HG02938 (cell line): ENCODE results near the gene MIEF1.
"Not testable (repeated sequence)": the region's sequence is repeated elsewhere in the genome, so short reads cannot be mapped to it uniquely, and the experiment has no call there.

ENCODE experiments used
- ATAC-seq: cut with Tn5 transposase; IDR thresholded peaks from one replicate; pipeline ENCODE4 v1.9.1; 2021; ENCODE audit warnings: mild to moderate bottlenecking, moderate library complexity; ENCODE audit not compliant: unreplicated experiment

Gene MIEF1

GRCh38 chr22:39489094-39490068 lies 12.7 kb upstream of the MIEF1 start:
- no peak for ATAC-seq

GRCh38 chr22:39490135-39490798 lies 11.8 kb upstream of the MIEF1 start:
- ATAC-seq: peak; percentile 74

- ATAC-seq: no peak
Observed at GRCh38 chr22:39490966-39491680, 11.0 kb upstream of the MIEF1 start.

- ATAC-seq: no peak
Observed at GRCh38 chr22:39491696-39492095, 10.4 kb upstream of the MIEF1 start.

- ATAC-seq: no peak
Observed at GRCh38 chr22:39492186-39492585, 9.9 kb upstream of the MIEF1 start.

GRCh38 chr22:39493759-39494158 lies 8.3 kb upstream of the MIEF1 start:
- no peak for ATAC-seq

- ATAC-seq: no peak
Observed at GRCh38 chr22:39494471-39495120, 7.5 kb upstream of the MIEF1 start.

GRCh38 chr22:39496131-39496838 lies 5.8 kb upstream of the MIEF1 start:
- no peak for ATAC-seq

GRCh38 chr22:39497429-39497828 lies 4.7 kb upstream of the MIEF1 start:
- no peak for ATAC-seq

- ATAC-seq: no peak
Observed at GRCh38 chr22:39498368-39498767, 3.7 kb upstream of the MIEF1 start.

GRCh38 chr22:39498802-39499201 lies 3.3 kb upstream of the MIEF1 start:
- ATAC-seq: no peak

GRCh38 chr22:39500101-39500500 lies 2.0 kb upstream of the MIEF1 start:
- ATAC-seq: no peak

- ATAC-seq: no peak
Observed at GRCh38 chr22:39501644-39502108, 414 bp upstream of the MIEF1 start.

GRCh38 chr22:39502789-39503409 lies 809 bp downstream of the MIEF1 start:
- ATAC-seq: no peak

GRCh38 chr22:39503630-39504029 lies 1.5 kb downstream of the MIEF1 start:
- ATAC-seq: no peak

GRCh38 chr22:39504071-39504470 lies 2.0 kb downstream of the MIEF1 start:
- ATAC-seq: no peak

- not testable (repeated sequence) for ATAC-seq
Observed at GRCh38 chr22:39507021-39507420, 4.9 kb downstream of the MIEF1 start.

GRCh38 chr22:39508393-39508792 lies 6.3 kb downstream of the MIEF1 start:
- ATAC-seq: no peak

- ATAC-seq: no peak
Observed at GRCh38 chr22:39510529-39511149, 8.5 kb downstream of the MIEF1 start.
